LNCaP clone FGC (cell line): ENCODE results near the gene POLDIP2.
A peak's percentile ranks its signal among the peaks of the same experiment; 100 is the strongest.

Experiments used
- DNase-seq: peaks from one replicate; pipeline ENCODE4 v3.0.0-alpha.2; 2011; ENCODE audit warnings: low read depth
- H3K4me3 ChIP-seq: 2 replicates; pipeline ENCODE4 v1.5.1; 2011; ENCODE audit warnings: mild to moderate bottlenecking, low read depth, low read length, control low read depth
- TF ChIP-seq, protein P1 (sequence below): IDR thresholded peaks from 2 replicates; pipeline ENCODE4 v1.5.1; 2012; ENCODE audit warnings: mild to moderate bottlenecking; ENCODE audit not compliant: control insufficient read depth, insufficient read depth; ENCODE audit errors: extremely low read depth

Gene POLDIP2

GRCh38 chr17:28384281-28385036, 27.1 kb upstream of the POLDIP2 start:
- peak; percentile 83 for DNase-seq
- TF ChIP-seq, protein P1, sequence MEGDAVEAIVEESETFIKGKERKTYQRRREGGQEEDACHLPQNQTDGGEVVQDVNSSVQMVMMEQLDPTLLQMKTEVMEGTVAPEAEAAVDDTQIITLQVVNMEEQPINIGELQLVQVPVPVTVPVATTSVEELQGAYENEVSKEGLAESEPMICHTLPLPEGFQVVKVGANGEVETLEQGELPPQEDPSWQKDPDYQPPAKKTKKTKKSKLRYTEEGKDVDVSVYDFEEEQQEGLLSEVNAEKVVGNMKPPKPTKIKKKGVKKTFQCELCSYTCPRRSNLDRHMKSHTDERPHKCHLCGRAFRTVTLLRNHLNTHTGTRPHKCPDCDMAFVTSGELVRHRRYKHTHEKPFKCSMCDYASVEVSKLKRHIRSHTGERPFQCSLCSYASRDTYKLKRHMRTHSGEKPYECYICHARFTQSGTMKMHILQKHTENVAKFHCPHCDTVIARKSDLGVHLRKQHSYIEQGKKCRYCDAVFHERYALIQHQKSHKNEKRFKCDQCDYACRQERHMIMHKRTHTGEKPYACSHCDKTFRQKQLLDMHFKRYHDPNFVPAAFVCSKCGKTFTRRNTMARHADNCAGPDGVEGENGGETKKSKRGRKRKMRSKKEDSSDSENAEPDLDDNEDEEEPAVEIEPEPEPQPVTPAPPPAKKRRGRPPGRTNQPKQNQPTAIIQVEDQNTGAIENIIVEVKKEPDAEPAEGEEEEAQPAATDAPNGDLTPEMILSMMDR: no peak
- peak overlapping the region; percentile 68 for H3K4me3 ChIP-seq

DNA sequence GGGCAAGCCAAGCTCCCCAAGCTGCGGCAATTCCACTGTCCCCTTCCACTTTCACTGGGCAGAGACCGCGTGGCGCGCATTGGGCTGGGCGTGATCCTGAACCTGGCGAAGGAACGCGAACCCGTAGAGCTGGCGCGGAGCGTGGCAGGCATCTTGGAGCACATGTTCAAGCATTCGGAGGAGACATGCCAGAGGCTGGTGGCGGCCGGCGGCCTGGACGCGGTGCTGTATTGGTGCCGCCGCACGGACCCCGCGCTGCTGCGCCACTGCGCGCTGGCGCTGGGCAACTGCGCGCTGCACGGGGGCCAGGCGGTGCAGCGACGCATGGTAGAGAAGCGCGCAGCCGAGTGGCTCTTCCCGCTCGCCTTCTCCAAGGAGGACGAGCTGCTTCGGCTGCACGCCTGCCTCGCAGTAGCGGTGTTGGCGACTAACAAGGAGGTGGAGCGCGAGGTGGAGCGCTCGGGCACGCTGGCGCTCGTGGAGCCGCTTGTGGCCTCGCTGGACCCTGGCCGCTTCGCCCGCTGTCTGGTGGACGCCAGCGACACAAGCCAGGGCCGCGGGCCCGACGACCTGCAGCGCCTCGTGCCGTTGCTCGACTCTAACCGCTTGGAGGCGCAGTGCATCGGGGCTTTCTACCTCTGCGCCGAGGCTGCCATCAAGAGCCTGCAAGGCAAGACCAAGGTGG, 24.0 kb upstream of the POLDIP2 start:
- TF ChIP-seq, protein P1: no peak
- H3K4me3 ChIP-seq: no peak overlapping the region
- DNase-seq: no peak

- TF ChIP-seq, protein P1: no peak
- H3K4me3 ChIP-seq: no peak overlapping the region
- peak; percentile 54 for DNase-seq
Measured at GRCh38 chr17:28379814-28380801, 22.8 kb upstream of the POLDIP2 start.

DNA sequence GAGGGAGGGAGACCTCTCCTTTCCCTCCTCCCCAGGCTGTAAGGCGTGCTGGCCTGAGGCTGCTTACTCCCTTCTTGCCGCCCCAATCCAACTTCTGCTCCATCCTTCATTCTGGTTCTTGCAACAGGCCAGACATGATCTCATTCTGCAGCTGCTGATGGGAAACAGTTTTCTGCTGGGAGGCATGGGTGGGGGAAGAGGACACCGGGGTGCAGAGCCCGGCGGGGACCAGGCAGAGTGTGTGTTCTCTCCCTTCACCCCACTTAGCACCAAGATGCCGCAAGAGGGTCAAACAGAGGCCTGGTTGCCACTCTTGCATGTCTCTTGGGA, 15.6 kb upstream of the POLDIP2 start:
- H3K4me3 ChIP-seq: no peak overlapping the region
- TF ChIP-seq, protein P1: no peak
- DNase-seq: no peak

DNA sequence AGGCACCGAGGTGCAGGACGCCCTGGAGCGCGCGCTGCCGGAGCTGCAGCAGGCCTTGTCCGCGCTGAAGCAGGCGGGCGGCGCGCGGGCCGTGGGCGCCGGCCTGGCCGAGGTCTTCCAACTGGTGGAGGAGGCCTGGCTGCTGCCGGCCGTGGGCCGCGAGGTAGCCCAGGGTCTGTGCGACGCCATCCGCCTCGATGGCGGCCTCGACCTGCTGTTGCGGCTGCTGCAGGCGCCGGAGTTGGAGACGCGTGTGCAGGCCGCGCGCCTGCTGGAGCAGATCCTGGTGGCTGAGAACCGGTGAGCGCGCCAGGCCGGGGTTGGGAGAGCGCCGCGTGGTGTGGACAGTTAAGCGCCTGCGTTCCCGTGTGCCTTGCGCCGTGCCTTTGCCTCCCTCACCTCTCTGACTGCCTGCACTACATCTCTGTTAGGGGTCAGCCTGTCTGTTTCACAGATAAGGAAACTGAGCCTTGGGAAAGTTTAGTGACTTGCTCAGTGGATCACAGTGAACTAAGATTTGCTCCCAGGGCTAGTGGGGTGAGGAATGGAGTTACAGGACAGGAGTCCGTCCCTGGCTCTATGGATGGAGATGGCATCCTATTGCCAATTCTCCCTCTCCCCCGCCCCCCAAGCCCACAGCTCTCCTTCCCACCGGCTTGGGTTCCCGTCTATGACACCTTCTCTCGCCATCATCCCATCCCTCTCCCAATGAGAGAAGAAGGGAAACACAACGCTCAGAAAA, 15.0 kb upstream of the POLDIP2 start:
- no peak overlapping the region for H3K4me3 ChIP-seq
- TF ChIP-seq, protein P1: no peak
- no peak for DNase-seq
